DOHH2 (cell line): ENCODE data around the gene TRPM3.

Experiments
- H3F3A ChIP-seq: fragments of 200-600 bp; sonication (generic), shearing (Covaris generic); 2 replicates; pipeline ENCODE4 v1.6.0; 2016; ENCODE audit warnings: antibody characterized with exemption, mild to moderate bottlenecking; ENCODE audit not compliant: control insufficient read depth, insufficient read depth
- H3K27ac ChIP-seq: fragments of 200-600 bp; sonication (generic); 2 replicates; pipeline ENCODE4 v1.5.1; 2014; ENCODE audit warnings: low read depth, mild to moderate bottlenecking, low read length, moderate library complexity
- H3K27me3 ChIP-seq: fragments of 200-600 bp; sonication (generic); 2 replicates; pipeline ENCODE4 v1.6.1; 2014; ENCODE audit warnings: mild to moderate bottlenecking, low read length, mixed read lengths; ENCODE audit not compliant: control insufficient read depth
- H3K36me3 ChIP-seq: fragments of 200-600 bp; sonication (generic); 2 replicates; pipeline ENCODE4 v1.6.1; 2014; ENCODE audit warnings: mild to moderate bottlenecking, low read length, moderate library complexity, mixed read lengths; ENCODE audit not compliant: control insufficient read depth
- H3K4me1 ChIP-seq: fragments of 200-600 bp; sonication (generic); 2 replicates; pipeline ENCODE4 v1.6.1; 2014; ENCODE audit warnings: mild to moderate bottlenecking, low read length, mixed read lengths; ENCODE audit not compliant: control insufficient read depth
- H3K4me2 ChIP-seq: fragments of 200-600 bp; sonication (generic); 2 replicates; pipeline ENCODE4 v1.6.0; 2014; ENCODE audit warnings: mild to moderate bottlenecking, low read length, moderate library complexity
- H3K4me3 ChIP-seq: fragments of 200-600 bp; sonication (generic); 2 replicates; pipeline ENCODE4 v1.5.1; 2014; ENCODE audit warnings: mild to moderate bottlenecking, low read length, mixed read lengths
- H3K79me2 ChIP-seq: fragments of 200-600 bp; sonication (generic); 2 replicates; pipeline ENCODE4 v1.6.1; 2014; ENCODE audit warnings: mild to moderate bottlenecking, low read length, mixed read lengths; ENCODE audit not compliant: control insufficient read depth
- H3K9me2 ChIP-seq: fragments of 200-600 bp; sonication (generic); replicated peaks from 2 replicates; pipeline ENCODE4 v1.6.1; 2014; ENCODE audit warnings: mild to moderate bottlenecking, low read length, mixed read lengths; ENCODE audit not compliant: control insufficient read depth
- H3K9me3 ChIP-seq: fragments of 200-600 bp; sonication (generic); 2 replicates; pipeline ENCODE4 v1.6.1; 2014; ENCODE audit warnings: antibody characterized with exemption, low read length, mixed read lengths; ENCODE audit not compliant: control insufficient read depth, insufficient read depth
- H4K20me1 ChIP-seq: fragments of 200-600 bp; sonication (generic); 2 replicates; pipeline ENCODE4 v1.6.0; 2014; ENCODE audit warnings: low read depth, mild to moderate bottlenecking, antibody characterized with exemption, low read length, moderate library complexity; ENCODE audit not compliant: control insufficient read depth, insufficient read depth
- EZH2phosphoT487 ChIP-seq: fragments of 200-600 bp; sonication (generic); IDR thresholded peaks from 2 replicates; pipeline ENCODE4 v1.6.1; 2017; ENCODE audit warnings: borderline replicate concordance, mild to moderate bottlenecking, antibody characterized with exemption, low read length, moderate library complexity, mixed read lengths
- TF ChIP-seq, protein P1 (sequence below): fragments of 200-600 bp; sonication (generic); IDR thresholded peaks from one replicate; pipeline ENCODE4 v1.5.1; 2014; ENCODE audit warnings: antibody characterized with exemption, mild to moderate bottlenecking, low read depth, low read length; ENCODE audit not compliant: poor library complexity, severe bottlenecking

TRPM3 gene

GRCh38 chr9:70593241-70593640 is 528.2 kb downstream of the TRPM3 start:
- H3K4me3 ChIP-seq = no peak overlapping the region
- no peak overlapping the region for H3K4me2 ChIP-seq
- H3K27ac ChIP-seq = no peak overlapping the region
- no peaks in the 10 kb centered on the region for H3K79me2 ChIP-seq
- H3F3A ChIP-seq = no peaks in the 10 kb centered on the region
- peaks cover 7% of the 10 kb centered on the region; the same call in 1 of the 2 replicates for H3K27me3 ChIP-seq
- H3K36me3 ChIP-seq = no peaks in the 10 kb centered on the region
- no peaks in the 10 kb centered on the region for H3K9me3 ChIP-seq
- H3K9me2 ChIP-seq = no peaks in the 10 kb centered on the region
- H3K4me1 ChIP-seq = no peaks in the 10 kb centered on the region
- TF ChIP-seq EZH2phosphoT487 = no peak
- TF ChIP-seq, protein P1, sequence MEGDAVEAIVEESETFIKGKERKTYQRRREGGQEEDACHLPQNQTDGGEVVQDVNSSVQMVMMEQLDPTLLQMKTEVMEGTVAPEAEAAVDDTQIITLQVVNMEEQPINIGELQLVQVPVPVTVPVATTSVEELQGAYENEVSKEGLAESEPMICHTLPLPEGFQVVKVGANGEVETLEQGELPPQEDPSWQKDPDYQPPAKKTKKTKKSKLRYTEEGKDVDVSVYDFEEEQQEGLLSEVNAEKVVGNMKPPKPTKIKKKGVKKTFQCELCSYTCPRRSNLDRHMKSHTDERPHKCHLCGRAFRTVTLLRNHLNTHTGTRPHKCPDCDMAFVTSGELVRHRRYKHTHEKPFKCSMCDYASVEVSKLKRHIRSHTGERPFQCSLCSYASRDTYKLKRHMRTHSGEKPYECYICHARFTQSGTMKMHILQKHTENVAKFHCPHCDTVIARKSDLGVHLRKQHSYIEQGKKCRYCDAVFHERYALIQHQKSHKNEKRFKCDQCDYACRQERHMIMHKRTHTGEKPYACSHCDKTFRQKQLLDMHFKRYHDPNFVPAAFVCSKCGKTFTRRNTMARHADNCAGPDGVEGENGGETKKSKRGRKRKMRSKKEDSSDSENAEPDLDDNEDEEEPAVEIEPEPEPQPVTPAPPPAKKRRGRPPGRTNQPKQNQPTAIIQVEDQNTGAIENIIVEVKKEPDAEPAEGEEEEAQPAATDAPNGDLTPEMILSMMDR = no peak
- H4K20me1 ChIP-seq = no peaks in the 10 kb centered on the region

GRCh38 chr9:70590315-70590677 is 531.1 kb downstream of the TRPM3 start:
- H3K79me2 ChIP-seq = no peaks in the 10 kb centered on the region
- H3K27ac ChIP-seq = no peak overlapping the region
- H3K36me3 ChIP-seq = no peaks in the 10 kb centered on the region
- no peak overlapping the region for H3K4me2 ChIP-seq
- H3K9me2 ChIP-seq = no peaks in the 10 kb centered on the region
- H3K4me3 ChIP-seq = no peak overlapping the region
- H3K27me3 ChIP-seq = peaks cover 5% of the 10 kb centered on the region; the same call in 1 of the 2 replicates
- no peaks in the 10 kb centered on the region for H3F3A ChIP-seq
- H3K9me3 ChIP-seq = no peaks in the 10 kb centered on the region
- H4K20me1 ChIP-seq = no peaks in the 10 kb centered on the region
- no peaks in the 10 kb centered on the region for H3K4me1 ChIP-seq
- TF ChIP-seq, protein P1 = no peak
- TF ChIP-seq EZH2phosphoT487 = no peak

DNA sequence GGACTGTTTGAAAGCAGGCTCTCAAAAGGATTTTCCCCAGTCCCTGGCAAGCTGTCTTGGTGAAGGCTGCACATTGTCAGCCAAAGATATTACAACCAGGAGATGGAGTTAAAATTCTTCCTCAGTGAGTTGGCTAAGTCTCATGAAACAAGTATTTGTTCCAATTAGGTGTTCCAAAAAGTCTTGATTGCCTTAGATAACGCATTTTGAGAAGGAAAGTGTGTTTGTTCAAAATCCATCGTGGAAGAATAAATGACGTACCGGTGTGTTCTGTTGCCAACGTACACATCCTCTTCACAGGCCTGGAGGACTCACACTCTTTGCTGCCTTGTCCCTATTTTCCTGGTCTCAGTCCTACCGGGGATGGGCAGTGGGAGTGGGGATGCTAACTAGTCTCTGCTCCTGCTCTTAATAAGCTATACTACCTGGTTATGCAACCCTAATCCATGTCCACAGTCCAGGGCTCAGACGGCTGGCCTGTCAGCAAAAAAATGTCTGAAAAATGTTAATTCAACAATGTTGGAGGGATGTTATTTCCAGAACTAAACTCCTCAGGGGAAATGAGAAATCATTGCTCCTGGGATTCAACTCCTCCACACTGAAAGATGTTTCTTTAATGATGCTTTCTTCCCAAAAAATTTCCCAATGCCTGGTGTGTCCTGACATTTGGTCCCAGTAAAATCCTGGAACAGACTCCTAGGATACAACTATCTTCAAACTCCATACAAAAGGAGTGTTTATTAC is 531.7 kb downstream of the TRPM3 start:
- Histone ChIP-seq H3K9me2 (no peaks in the 10 kb centered on the region), H4K20me1 (no peaks in the 10 kb centered on the region), H3K27me3 (peaks cover 5% of the 10 kb centered on the region; the same call in 1 of the 2 replicates), H3K36me3 (no peaks in the 10 kb centered on the region), H3K4me2 (no peak overlapping the region), H3K79me2 (no peaks in the 10 kb centered on the region), H3K4me1 (no peaks in the 10 kb centered on the region), H3K27ac (no peak overlapping the region), H3K4me3 (no peak overlapping the region), H3K9me3 (no peaks in the 10 kb centered on the region), H3F3A (no peaks in the 10 kb centered on the region)
- TF ChIP-seq, protein P1 = no peak
- TF ChIP-seq EZH2phosphoT487 = no peak
